HCT116 (cell line): ENCODE results near the gene UPP1. TPM values are rescaled to one million over a fixed set of nuclear protein-coding genes. Genes with fewer than 3 reads are reported as not detected.

Experiments
- ATAC-seq: fragments of 200-7000 bp; cut with Tn5 transposase; 2 replicates; pipeline ENCODE4 v1.9.1; 2020; ENCODE audit warnings: mild to moderate bottlenecking, moderate library complexity
- BruUV-seq: library from RNA; stranded (reverse); fragments of 400-500 nt; replicated peaks from 2 replicates; lab custom pipeline; 2021; lab: Mats Ljungman, UMichigan
- CTCF ChIA-PET: fragments of 300-600 bp; sonication (Branson Sonifier 250); formaldehyde crosslinking; loops from one replicate; lab custom pipeline; 2021; ENCODE audit warnings: antibody characterized with exemption; lab: Charles Lee
- POLR2A ChIA-PET: fragments of 300-600, 350-600 bp; sonication (Branson Sonifier 250); formaldehyde crosslinking; loops from one replicate; lab custom pipeline; 2021; ENCODE audit warnings: antibody characterized with exemption; lab: Charles Lee
- RAD21 ChIA-PET, 2 experiments: fragments of 300-600 bp; sonication (Branson Sonifier 250); formaldehyde crosslinking; loops; one replicate each; lab custom pipeline; 2023; ENCODE audit warnings: low total read pairs in 2 of 2; ENCODE audit not compliant: uncharacterized antibody in 2 of 2, unreplicated experiment in 2 of 2, low non-redundant PET in 1 of 2; lab: Charles Lee
- DNase-seq: peaks from one replicate; pipeline ENCODE4 v3.0.0-alpha.2; 2010; ENCODE audit warnings: low read depth, low spot score
- H2AFZ ChIP-seq: fragments of 200-600 bp; shearing (Covaris generic), sonication (generic); 2 replicates; pipeline ENCODE4 v1.6.1; 2017; ENCODE audit warnings: low read depth, mixed run types, mixed read lengths, antibody characterized with exemption, low read length; ENCODE audit not compliant: poor library complexity, severe bottlenecking
- H3K27ac ChIP-seq: 2 replicates; pipeline ENCODE4 v1.5.1; 2012; ENCODE audit warnings: low read depth, low read length
- H3K27me3 ChIP-seq: fragments of 200-600 bp; sonication (generic); 2 replicates; pipeline ENCODE4 v1.6.1; 2016; ENCODE audit warnings: mixed run types, low read length, mixed read lengths; ENCODE audit not compliant: insufficient read depth
- H3K36me3 ChIP-seq, 2 experiments: fragments of 200-500 bp in 1 of 2; fragments of 200-600 bp in 1 of 2; sonication (Bioruptor generic) in 1 of 2; sonication (generic) in 1 of 2; 2 replicates each; pipeline versions ENCODE4 v1.5.1 to v1.6.1; 2014 to 2016; ENCODE audit warnings: low read length in 2 of 2, inconsistent platforms in 1 of 2, mixed read lengths in 1 of 2, mixed run types in 1 of 2; ENCODE audit not compliant: insufficient read depth in 2 of 2, control insufficient read depth in 1 of 2
- H3K4me1 ChIP-seq, 2 experiments: fragments of 200-600 bp in 1 of 2; sonication (generic) in 1 of 2; 2 replicates each; pipeline versions ENCODE4 v1.5.1 to v1.6.1; 2012 to 2017; ENCODE audit warnings: low read length in 2 of 2, inconsistent platforms in 1 of 2, mild to moderate bottlenecking in 1 of 2, mixed read lengths in 1 of 2, mixed run types in 1 of 2, moderate library complexity in 1 of 2; ENCODE audit not compliant: insufficient read depth in 2 of 2, control insufficient read depth in 1 of 2
- H3K4me2 ChIP-seq: fragments of 200-600 bp; sonication (generic); 2 replicates; pipeline ENCODE4 v1.6.1; 2017; ENCODE audit warnings: mixed run types, low read length, mixed read lengths
- H3K4me3 ChIP-seq, 2 experiments: fragments of 200-600 bp in 1 of 2; sonication (generic) in 1 of 2; replicated peaks in 1 of 2; 2 replicates each; pipeline ENCODE4 v1.5.1; 2011 to 2016; ENCODE audit warnings: low read length in 2 of 2, control low read depth in 1 of 2, low read depth in 1 of 2, mild to moderate bottlenecking in 1 of 2, mixed read lengths in 1 of 2, mixed run types in 1 of 2
- H3K79me2 ChIP-seq: fragments of 200-600 bp; sonication (generic); 2 replicates; pipeline ENCODE4 v1.6.1; 2017; ENCODE audit warnings: mild to moderate bottlenecking, mixed run types, low read length, moderate library complexity, mixed read lengths; ENCODE audit not compliant: insufficient read depth
- H3K9ac ChIP-seq: fragments of 200-600 bp; sonication (generic); 2 replicates; pipeline ENCODE4 v1.6.1; 2016; ENCODE audit warnings: low read length, mixed read lengths
- H3K9me2 ChIP-seq: fragments of 200-600 bp; sonication (generic), shearing (Covaris generic); 2 replicates; pipeline ENCODE4 v1.6.1; 2017; ENCODE audit warnings: mixed run types, mild to moderate bottlenecking, moderate library complexity; ENCODE audit not compliant: insufficient read depth
- H3K9me3 ChIP-seq, 2 experiments: fragments of 200-500 bp in 1 of 2; fragments of 200-600 bp in 1 of 2; sonication (Bioruptor generic) in 1 of 2; sonication (generic) in 1 of 2; 2 replicates each; pipeline ENCODE4 v1.6.1; 2014 to 2017; ENCODE audit warnings: low read length in 2 of 2, mixed read lengths in 2 of 2, inconsistent platforms in 1 of 2, low read depth in 1 of 2, mild to moderate bottlenecking in 1 of 2, mixed run types in 1 of 2, moderate library complexity in 1 of 2; ENCODE audit not compliant: control insufficient read depth in 1 of 2, insufficient read depth in 1 of 2
- H4K20me1 ChIP-seq: fragments of 200-600 bp; sonication (generic), shearing (Covaris generic); 2 replicates; pipeline ENCODE4 v1.6.1; 2017; ENCODE audit warnings: mixed run types, mild to moderate bottlenecking, moderate library complexity; ENCODE audit not compliant: insufficient read depth
- CBX3 ChIP-seq: IDR thresholded peaks from 2 replicates; pipeline ENCODE4 v1.6.1; 2012; ENCODE audit warnings: low read depth
- CEBPB ChIP-seq: IDR thresholded peaks from 2 replicates; pipeline ENCODE4 v1.6.1; 2012; ENCODE audit warnings: low read depth
- EGR1 ChIP-seq: IDR thresholded peaks from 2 replicates; pipeline ENCODE4 v1.6.1; 2012; ENCODE audit warnings: low read depth
- ELF1 ChIP-seq: IDR thresholded peaks from 2 replicates; pipeline ENCODE4 v1.6.1; 2012; ENCODE audit warnings: low read depth, borderline replicate concordance
- EZH2 ChIP-seq: fragments of 200-600 bp; sonication (generic); IDR thresholded peaks from 2 replicates; pipeline ENCODE4 v1.6.1; 2017; ENCODE audit warnings: antibody characterized with exemption, mixed run types
- FOSL1 ChIP-seq: IDR thresholded peaks from 2 replicates; pipeline ENCODE4 v1.6.1; 2012; ENCODE audit warnings: low read depth
- JUND ChIP-seq: IDR thresholded peaks from 2 replicates; pipeline ENCODE4 v1.6.1; 2012
- POLR2AphosphoS5 ChIP-seq: IDR thresholded peaks from 2 replicates; pipeline ENCODE4 v1.6.1; 2011; ENCODE audit warnings: mild to moderate bottlenecking, low read depth, low read length, moderate library complexity
- RAD21 ChIP-seq: IDR thresholded peaks from 2 replicates; pipeline ENCODE4 v1.6.1; 2012; ENCODE audit warnings: low read depth, mild to moderate bottlenecking
- SP1 ChIP-seq: IDR thresholded peaks from 2 replicates; pipeline ENCODE4 v1.6.1; 2012; ENCODE audit warnings: low read depth
- SRF ChIP-seq: IDR thresholded peaks from 2 replicates; pipeline ENCODE4 v1.6.1; 2012; ENCODE audit warnings: low read depth
- TCF7L2 ChIP-seq: IDR thresholded peaks from 2 replicates; pipeline ENCODE4 v1.7.0; 2011; ENCODE audit warnings: borderline replicate concordance, inconsistent platforms; ENCODE audit not compliant: insufficient read depth, insufficient read length; ENCODE audit errors: extremely low read depth
- YY1 ChIP-seq: IDR thresholded peaks from 2 replicates; pipeline ENCODE4 v1.6.1; 2011; ENCODE audit warnings: low read length, low read depth, moderate library complexity, mild to moderate bottlenecking; ENCODE audit not compliant: insufficient replicate concordance; ENCODE audit errors: extremely low read depth
- ZNF274 ChIP-seq: fragments of 200-500 bp; sonication (Bioruptor generic); IDR thresholded peaks from 2 replicates; pipeline ENCODE4 v1.6.1; 2014; ENCODE audit warnings: mild to moderate bottlenecking, low read depth, low read length, inconsistent platforms
- intact Hi-C: fragments of 100-400 bp; cut with micrococcal nuclease; formaldehyde crosslinking; loops from 2 replicates; pipeline ENCODE4 v1.10.0; 2022
- total RNA-seq: library from RNA; stranded (reverse); gene quantifications from one replicate; pipeline ENCODE4 v1.2.1, GENCODE V29; 2021; ENCODE audit not compliant: unreplicated experiment
- TF ChIP-seq, protein P1 (sequence below), 3 experiments: fragments of 200-600 bp in 1 of 3; sonication (generic) in 1 of 3; IDR thresholded peaks in 2 of 3; conservative IDR thresholded peaks in 1 of 3; 2 replicates each; pipeline ENCODE4 v1.5.1; 2012 to 2017; ENCODE audit warnings: low read depth in 2 of 3, low read length in 2 of 3, antibody characterized with exemption in 1 of 3, borderline replicate concordance in 1 of 3, control low read depth in 1 of 3, mild to moderate bottlenecking in 1 of 3, mixed read lengths in 1 of 3, mixed run types in 1 of 3, moderate library complexity in 1 of 3; ENCODE audit not compliant: insufficient read depth in 1 of 3
- TF ChIP-seq, protein P2 (sequence below): IDR thresholded peaks from 2 replicates; pipeline ENCODE4 v1.6.1; 2011; ENCODE audit warnings: mild to moderate bottlenecking, low read length, moderate library complexity; ENCODE audit not compliant: insufficient replicate concordance; ENCODE audit errors: extremely low read depth

The UPP1 gene
- total RNA-seq, 1 experiment from 2014 or later: 42.7 TPM

DNA sequence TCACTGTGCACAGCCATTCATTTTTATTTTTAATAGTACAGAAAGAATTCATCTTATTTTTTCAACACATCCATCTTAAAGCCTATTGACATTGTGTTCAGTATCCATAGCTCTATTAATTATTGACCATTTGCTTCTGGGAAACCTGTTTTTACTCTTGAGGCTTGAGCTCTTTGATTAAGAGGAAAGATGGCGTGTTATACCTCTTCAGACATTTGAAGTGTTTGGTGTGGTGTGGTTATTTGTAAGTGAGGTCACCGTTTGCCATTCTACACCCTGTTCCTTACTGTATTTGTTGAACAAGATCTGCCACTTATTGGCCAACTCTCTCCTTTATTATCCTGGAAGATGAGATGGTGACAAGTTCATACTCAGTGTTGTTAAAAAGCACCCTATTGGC is 35.3 kb upstream of the UPP1 start:
- ChIA-PET CTCF (no interaction called here), POLR2A (no interaction called here), RAD21 (no interaction called here)

DNA sequence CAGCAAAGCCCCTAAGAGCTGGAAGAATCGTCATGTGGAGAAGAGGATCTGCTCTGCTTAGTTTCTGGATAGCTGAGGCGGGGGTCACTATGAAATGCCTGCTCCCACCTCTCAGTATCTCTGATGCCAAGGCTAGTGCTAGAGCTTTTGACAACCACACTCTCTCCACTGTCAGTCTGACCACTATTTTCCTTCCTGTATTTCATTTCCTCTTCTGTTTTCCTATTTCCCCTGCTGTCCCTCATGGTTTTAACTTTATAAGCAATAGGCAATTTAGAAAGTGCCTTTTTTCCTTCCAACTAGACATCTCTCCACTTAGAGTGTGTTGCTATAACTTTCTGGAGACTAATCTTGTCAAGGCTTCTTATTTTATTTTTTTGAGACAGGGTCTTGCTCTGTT is 30.1 kb upstream of the UPP1 start:
- CTCF ChIA-PET: no interaction called here
- RAD21 ChIA-PET: no interaction called here
- POLR2A ChIA-PET: no interaction called here
- Histone ChIP-seq H3K9me3 (no peaks in the 10 kb centered on the region), H3K9ac (no peak overlapping the region), H3K4me3 (no peak overlapping the region), H3K79me2 (no peaks in the 10 kb centered on the region), H3K27me3 (no peaks in the 10 kb centered on the region), H3K4me1 (no peaks in the 10 kb centered on the region), H3K9me2 (0 out of 2 replicates have a peak, but pooled peaks cover 2% of the 10 kb centered on the region), H2AFZ (no peak overlapping the region), H3K36me3 (no peaks in the 10 kb centered on the region), H4K20me1 (no peaks in the 10 kb centered on the region), H3K27ac (no peak overlapping the region), H3K4me2 (no peak overlapping the region)
- DNase-seq (no peak), ATAC-seq (no peak)
- BruUV-seq: no TSS peak
- intact Hi-C loops: no loop called here
- TF ChIP-seq, protein P1, sequence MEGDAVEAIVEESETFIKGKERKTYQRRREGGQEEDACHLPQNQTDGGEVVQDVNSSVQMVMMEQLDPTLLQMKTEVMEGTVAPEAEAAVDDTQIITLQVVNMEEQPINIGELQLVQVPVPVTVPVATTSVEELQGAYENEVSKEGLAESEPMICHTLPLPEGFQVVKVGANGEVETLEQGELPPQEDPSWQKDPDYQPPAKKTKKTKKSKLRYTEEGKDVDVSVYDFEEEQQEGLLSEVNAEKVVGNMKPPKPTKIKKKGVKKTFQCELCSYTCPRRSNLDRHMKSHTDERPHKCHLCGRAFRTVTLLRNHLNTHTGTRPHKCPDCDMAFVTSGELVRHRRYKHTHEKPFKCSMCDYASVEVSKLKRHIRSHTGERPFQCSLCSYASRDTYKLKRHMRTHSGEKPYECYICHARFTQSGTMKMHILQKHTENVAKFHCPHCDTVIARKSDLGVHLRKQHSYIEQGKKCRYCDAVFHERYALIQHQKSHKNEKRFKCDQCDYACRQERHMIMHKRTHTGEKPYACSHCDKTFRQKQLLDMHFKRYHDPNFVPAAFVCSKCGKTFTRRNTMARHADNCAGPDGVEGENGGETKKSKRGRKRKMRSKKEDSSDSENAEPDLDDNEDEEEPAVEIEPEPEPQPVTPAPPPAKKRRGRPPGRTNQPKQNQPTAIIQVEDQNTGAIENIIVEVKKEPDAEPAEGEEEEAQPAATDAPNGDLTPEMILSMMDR (IDR thresholded peaks at IDR 0.05 in 2 of 3, conservative IDR thresholded peaks at IDR 0.05 in 1 of 3; ENCODE audit: borderline replicate concordance in 1 of 3, insufficient read depth in 1 of 3, low read depth in 2 of 3, low read length in 2 of 3): no peak
- TF ChIP-seq CBX3 (no peak), ZNF274 (no peak), YY1 (no peak), TCF7L2 (no peak), JUND (no peak), EZH2 (no peak), EGR1 (no peak), FOSL1 (no peak)

More for the DNA sequence above, 35.3 kb upstream of the UPP1 start:
- Histone ChIP-seq H3K27ac (no peak overlapping the region), H4K20me1 (no peaks in the 10 kb centered on the region), H3K4me3 (no peak overlapping the region), H3K36me3 (no peaks in the 10 kb centered on the region), H3K4me1 (peaks cover 6 to 20% of the 10 kb centered on the region in 2 experiments; a peak in 3 of 4 replicates), H2AFZ (peak overlapping the region; percentile 80), H3K9ac (no peak overlapping the region), H3K4me2 (no peak overlapping the region), H3K27me3 (no peaks in the 10 kb centered on the region), H3K79me2 (no peaks in the 10 kb centered on the region), H3K9me3 (no peaks in the 10 kb centered on the region), H3K9me2 (no peaks in the 10 kb centered on the region)
- DNase-seq (no peak), ATAC-seq (no peak)
- intact Hi-C loops: no loop called here
- no TSS peak for BruUV-seq
- TF ChIP-seq, protein P2, sequence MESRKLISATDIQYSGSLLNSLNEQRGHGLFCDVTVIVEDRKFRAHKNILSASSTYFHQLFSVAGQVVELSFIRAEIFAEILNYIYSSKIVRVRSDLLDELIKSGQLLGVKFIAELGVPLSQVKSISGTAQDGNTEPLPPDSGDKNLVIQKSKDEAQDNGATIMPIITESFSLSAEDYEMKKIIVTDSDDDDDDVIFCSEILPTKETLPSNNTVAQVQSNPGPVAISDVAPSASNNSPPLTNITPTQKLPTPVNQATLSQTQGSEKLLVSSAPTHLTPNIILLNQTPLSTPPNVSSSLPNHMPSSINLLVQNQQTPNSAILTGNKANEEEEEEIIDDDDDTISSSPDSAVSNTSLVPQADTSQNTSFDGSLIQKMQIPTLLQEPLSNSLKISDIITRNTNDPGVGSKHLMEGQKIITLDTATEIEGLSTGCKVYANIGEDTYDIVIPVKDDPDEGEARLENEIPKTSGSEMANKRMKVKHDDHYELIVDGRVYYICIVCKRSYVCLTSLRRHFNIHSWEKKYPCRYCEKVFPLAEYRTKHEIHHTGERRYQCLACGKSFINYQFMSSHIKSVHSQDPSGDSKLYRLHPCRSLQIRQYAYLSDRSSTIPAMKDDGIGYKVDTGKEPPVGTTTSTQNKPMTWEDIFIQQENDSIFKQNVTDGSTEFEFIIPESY: no peak
- TF ChIP-seq RAD21 (no peak), ZNF274 (no peak), YY1 (no peak), ELF1 (no peak), SP1 (no peak), SRF (no peak), POLR2AphosphoS5 (no peak), CEBPB (no peak)
